Keratinocyte (primary cell): ENCODE measurements around the gene PAX3. TPM values are rescaled to one million over a fixed set of nuclear protein-coding genes. Genes with fewer than 3 reads are reported as not detected.

Experiments
- DNase-seq: peaks from one replicate; pipeline ENCODE4 v3.0.0-alpha.2; 2011; ENCODE audit warnings: low read depth, missing footprints, low spot score
- FAIRE-seq: peaks from 2 replicates; lab custom pipeline; 2011; peaks lifted over from hg19 to GRCh38; lab: Jason Lieb, UNC
- H2AFZ ChIP-seq: 2 replicates; pipeline ENCODE4 v1.6.0; 2012; ENCODE audit warnings: low read length, control low read depth, inconsistent platforms; ENCODE audit not compliant: control insufficient read depth
- H3K27ac ChIP-seq: 2 replicates; pipeline ENCODE4 v1.5.1; 2011; ENCODE audit warnings: low read length; ENCODE audit not compliant: control insufficient read depth, insufficient read depth
- H3K27me3 ChIP-seq: 3 replicates; pipeline ENCODE4 v1.6.0; 2011; ENCODE audit warnings: low read length; ENCODE audit not compliant: control insufficient read depth, insufficient read depth; ENCODE audit errors: extremely low read depth
- H3K36me3 ChIP-seq, 2 experiments: 2 replicates in 1 of 2; 3 replicates in 1 of 2; pipeline ENCODE4 v1.5.1; 2011; ENCODE audit warnings: low read length in 2 of 2, mild to moderate bottlenecking in 1 of 2; ENCODE audit not compliant: control insufficient read depth in 2 of 2, insufficient read depth in 2 of 2; ENCODE audit errors: extremely low read depth in 1 of 2
- H3K4me1 ChIP-seq: 3 replicates; pipeline ENCODE4 v1.5.1; 2011; ENCODE audit warnings: low read length; ENCODE audit not compliant: control insufficient read depth, insufficient read depth; ENCODE audit errors: extremely low read depth
- H3K4me2 ChIP-seq: 3 replicates; pipeline ENCODE4 v1.6.0; 2011; ENCODE audit warnings: low read depth, low read length; ENCODE audit not compliant: control insufficient read depth, insufficient read depth; ENCODE audit errors: extremely low read depth
- H3K4me3 ChIP-seq, 3 experiments: fragments of 200-600 bp in 1 of 3; sonication (generic) in 1 of 3; 2 replicates in 2 of 3; 3 replicates in 1 of 3; pipeline ENCODE4 v1.5.1; 2011 to 2016; ENCODE audit warnings: low read length in 3 of 3, mild to moderate bottlenecking in 3 of 3, control low read depth in 2 of 3, inconsistent platforms in 1 of 3, low read depth in 1 of 3, mixed read lengths in 1 of 3, mixed run types in 1 of 3, moderate library complexity in 1 of 3; ENCODE audit not compliant: control insufficient read depth in 2 of 3, insufficient read depth in 2 of 3; ENCODE audit errors: extremely low read depth in 1 of 3
- H3K79me2 ChIP-seq: 2 replicates; pipeline ENCODE4 v1.6.0; 2012; ENCODE audit warnings: low read length; ENCODE audit not compliant: control insufficient read depth, insufficient read depth
- H3K9ac ChIP-seq: 3 replicates; pipeline ENCODE4 v1.6.0; 2011; ENCODE audit warnings: low read length; ENCODE audit not compliant: control insufficient read depth, insufficient read depth; ENCODE audit errors: extremely low read depth
- H3K9me1 ChIP-seq: 3 replicates; pipeline ENCODE4 v1.6.0; 2011; ENCODE audit warnings: low read length; ENCODE audit not compliant: control insufficient read depth, insufficient read depth; ENCODE audit errors: extremely low read depth
- H3K9me3 ChIP-seq: 2 replicates; pipeline ENCODE4 v1.5.1; 2012; ENCODE audit warnings: low read depth, low read length; ENCODE audit not compliant: control insufficient read depth
- H4K20me1 ChIP-seq: 3 replicates; pipeline ENCODE4 v1.6.0; 2011; ENCODE audit warnings: low read length; ENCODE audit not compliant: control insufficient read depth, insufficient read depth; ENCODE audit errors: extremely low read depth
- EZH2 ChIP-seq: IDR thresholded peaks from one replicate; pipeline ENCODE4 v1.6.1; 2012; ENCODE audit warnings: inconsistent platforms, mild to moderate bottlenecking, low read length, moderate library complexity
- dilution Hi-C: fragments of 300-500 bp; cut with MboI; formaldehyde crosslinking; loops from one replicate; pipeline ENCODE4 v1.7.0; 2020; ENCODE audit warnings: low sequenced_read_pairs; ENCODE audit not compliant: extremely low pct_ligation_motif_present
- polyA plus RNA-seq, 5 experiments: library from polyadenylated mRNA; depleted of rRNA in 3 of 5; stranded (reverse) in 3 of 5; stranded (forward) in 1 of 5; unstranded in 1 of 5; fragments of >200 nt; gene quantifications; 1 replicate in 1 of 5; 2 replicates in 3 of 5; 3 replicates in 1 of 5; pipeline versions ENCODE4 v1.2.1 to v1.2.3, GENCODE V29; 2011 to 2012; ENCODE audit warnings: missing spikeins in 2 of 5, low read depth in 1 of 5, low replicate concordance in 1 of 5
- TF ChIP-seq, protein P1 (sequence below), 3 experiments: IDR thresholded peaks in 1 of 3; conservative IDR thresholded peaks in 1 of 3; optimal IDR thresholded peaks in 1 of 3; 2 replicates in 2 of 3; 3 replicates in 1 of 3; pipeline versions ENCODE3 to v1.5.1; 2011; ENCODE audit warnings: low read length in 3 of 3, mild to moderate bottlenecking in 3 of 3, moderate library complexity in 2 of 3, control low read depth in 1 of 3, inconsistent platforms in 1 of 3; ENCODE audit not compliant: insufficient read depth in 2 of 3; ENCODE audit errors: extremely low read depth in 1 of 3

Gene PAX3
- polyA plus RNA-seq, 1 donor (not counting 4 experiments of a cell fraction or from before 2014, with no cell fraction given), result not detected

DNA sequence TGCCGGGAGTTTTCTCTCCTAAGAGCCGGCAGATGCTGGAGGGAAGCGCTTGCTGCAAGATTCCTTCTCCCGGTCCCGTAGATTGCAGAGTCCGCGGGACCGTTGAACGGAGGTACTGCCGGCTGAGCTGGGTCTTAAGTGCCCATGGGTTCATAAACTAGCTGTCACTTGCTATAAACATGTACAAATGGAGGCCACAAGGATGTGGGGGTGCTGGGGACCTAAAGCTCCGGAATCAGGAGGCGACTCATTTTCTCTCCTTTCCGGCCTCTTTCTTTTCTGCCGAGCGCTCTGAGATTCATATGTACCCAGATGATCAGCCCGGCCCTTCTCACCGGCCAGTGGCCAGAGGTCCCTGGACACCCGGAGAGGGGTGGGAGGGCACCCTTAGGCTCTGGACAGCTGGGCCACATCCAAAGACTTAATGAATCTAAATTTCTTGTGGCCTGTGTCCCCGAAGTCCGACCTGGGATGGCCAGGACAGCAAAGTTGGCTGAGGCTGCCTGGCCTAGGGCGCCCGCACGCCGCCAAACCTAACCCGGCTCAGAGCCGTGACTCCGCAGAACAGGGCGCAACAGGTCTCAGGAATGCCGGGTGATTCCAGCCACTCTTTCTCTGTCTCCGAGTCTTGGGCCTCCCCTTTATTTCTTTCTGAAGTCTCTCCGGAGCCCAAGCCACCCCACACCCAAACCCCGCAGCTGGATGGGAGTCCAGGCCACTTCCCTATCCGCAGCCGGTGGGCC is 2.4 kb upstream of the PAX3 start:
- dilution Hi-C loops, result no loop called here
- Histone ChIP-seq H3K79me2 (no peaks in the 10 kb centered on the region), H3K36me3 (no peaks in the 10 kb centered on the region), H3K9me3 (peaks cover 3% of the 10 kb centered on the region), H3K4me1 (peaks cover 6% of the 10 kb centered on the region), H3K4me2 (peak overlapping the region; percentile 5), H3K27ac (no peak overlapping the region), H3K4me3 (no peak overlapping the region), H4K20me1 (no peaks in the 10 kb centered on the region), H3K9ac (no peak overlapping the region), H2AFZ (no peak overlapping the region), H3K9me1 (no peaks in the 10 kb centered on the region), H3K27me3 (peaks cover 100% of the 10 kb centered on the region)
- DNase-seq (no peak), FAIRE-seq (no peak)
- peak; percentile 74 for TF ChIP-seq EZH2
- TF ChIP-seq, protein P1, sequence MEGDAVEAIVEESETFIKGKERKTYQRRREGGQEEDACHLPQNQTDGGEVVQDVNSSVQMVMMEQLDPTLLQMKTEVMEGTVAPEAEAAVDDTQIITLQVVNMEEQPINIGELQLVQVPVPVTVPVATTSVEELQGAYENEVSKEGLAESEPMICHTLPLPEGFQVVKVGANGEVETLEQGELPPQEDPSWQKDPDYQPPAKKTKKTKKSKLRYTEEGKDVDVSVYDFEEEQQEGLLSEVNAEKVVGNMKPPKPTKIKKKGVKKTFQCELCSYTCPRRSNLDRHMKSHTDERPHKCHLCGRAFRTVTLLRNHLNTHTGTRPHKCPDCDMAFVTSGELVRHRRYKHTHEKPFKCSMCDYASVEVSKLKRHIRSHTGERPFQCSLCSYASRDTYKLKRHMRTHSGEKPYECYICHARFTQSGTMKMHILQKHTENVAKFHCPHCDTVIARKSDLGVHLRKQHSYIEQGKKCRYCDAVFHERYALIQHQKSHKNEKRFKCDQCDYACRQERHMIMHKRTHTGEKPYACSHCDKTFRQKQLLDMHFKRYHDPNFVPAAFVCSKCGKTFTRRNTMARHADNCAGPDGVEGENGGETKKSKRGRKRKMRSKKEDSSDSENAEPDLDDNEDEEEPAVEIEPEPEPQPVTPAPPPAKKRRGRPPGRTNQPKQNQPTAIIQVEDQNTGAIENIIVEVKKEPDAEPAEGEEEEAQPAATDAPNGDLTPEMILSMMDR (optimal IDR thresholded peaks at IDR 0.05 in 1 of 3, IDR thresholded peaks at IDR 0.05 in 1 of 3, conservative IDR thresholded peaks at IDR 0.05 in 1 of 3; ENCODE audit: extremely low read depth in 1 of 3, insufficient read depth in 2 of 3, low read length in 3 of 3), result no peak

DNA sequence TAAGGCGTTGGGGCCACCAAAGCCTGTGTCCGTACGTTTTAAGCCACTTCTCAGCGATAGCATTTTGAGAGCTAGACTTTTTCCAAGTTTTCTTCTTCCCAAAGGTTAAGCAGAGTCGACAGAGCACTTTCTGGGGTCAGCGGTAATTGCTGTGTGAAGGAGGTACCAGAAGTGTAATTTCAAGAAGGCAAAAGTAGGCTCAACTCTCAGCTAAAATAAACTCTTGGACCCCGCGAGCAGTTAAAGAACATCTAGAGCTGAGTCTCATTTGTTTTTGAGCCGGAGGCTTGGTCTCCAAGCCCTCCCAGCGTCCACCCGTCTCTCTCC is 1.9 kb upstream of the PAX3 start:
- no peaks in the 10 kb centered on the region for H3K9me1 ChIP-seq
- FAIRE-seq (no peak), DNase-seq (no peak)
- TF ChIP-seq EZH2, result peak; percentile 48
- TF ChIP-seq, protein P1 (optimal IDR thresholded peaks at IDR 0.05 in 1 of 3, IDR thresholded peaks at IDR 0.05 in 1 of 3, conservative IDR thresholded peaks at IDR 0.05 in 1 of 3; ENCODE audit: extremely low read depth in 1 of 3, insufficient read depth in 2 of 3, low read length in 3 of 3), result no peak
- no peaks in the 10 kb centered on the region for H4K20me1 ChIP-seq
- no peak overlapping the region for H3K4me2 ChIP-seq
- no peaks in the 10 kb centered on the region for H3K36me3 ChIP-seq
- H3K4me1 ChIP-seq, result peaks cover 4% of the 10 kb centered on the region
- peaks cover 3% of the 10 kb centered on the region for H3K9me3 ChIP-seq
- H3K27me3 ChIP-seq, result peaks cover 100% of the 10 kb centered on the region
- H3K9ac ChIP-seq, result no peak overlapping the region
- H3K27ac ChIP-seq, result no peak overlapping the region
- no peaks in the 10 kb centered on the region for H3K79me2 ChIP-seq
- dilution Hi-C loops, result no loop called here
- no peak overlapping the region for H2AFZ ChIP-seq
- no peak overlapping the region for H3K4me3 ChIP-seq
